EH (cell line): ENCODE data around the gene EML3.
A peak's percentile ranks its signal among the peaks of the same experiment; 100 is the strongest.
"Not testable (repeated sequence)": the region's sequence is repeated elsewhere in the genome, so short reads cannot be mapped to it uniquely, and the experiment has no call there.

Experiments used
- DNase-seq: peaks from one replicate; pipeline ENCODE4 v3.0.0-alpha.2; 2015; ENCODE audit warnings: low read depth

The EML3 gene

DNA sequence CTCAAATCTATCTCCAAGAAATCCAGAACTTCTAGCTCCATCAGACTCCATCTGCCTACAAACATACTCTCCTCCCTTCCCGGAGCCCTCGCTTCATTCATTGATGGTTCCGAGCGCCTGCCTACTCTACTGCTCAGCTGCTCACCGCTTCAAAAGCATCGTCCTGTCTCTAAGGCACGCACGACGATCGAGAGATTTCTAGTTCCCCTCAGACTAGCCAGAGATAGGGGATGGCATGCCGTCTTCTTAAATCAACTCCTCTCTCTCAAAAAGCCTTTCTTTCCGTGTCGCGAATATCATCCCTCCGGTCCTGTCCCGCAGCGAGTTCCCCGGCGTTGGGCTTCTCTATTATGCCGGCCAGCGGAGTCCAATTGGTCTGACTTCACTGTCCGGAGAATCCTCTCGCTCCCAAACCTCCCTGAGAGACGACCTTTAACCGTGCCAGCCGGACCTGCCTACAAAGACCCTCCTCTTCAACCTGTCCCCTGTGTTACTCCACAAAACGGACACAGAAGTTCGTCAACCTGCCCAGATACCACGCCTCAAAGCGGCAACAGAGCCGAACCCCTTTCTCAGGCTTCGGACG is 39.5 kb downstream of the EML3 start:
- peak; percentile 42 for DNase-seq

DNA sequence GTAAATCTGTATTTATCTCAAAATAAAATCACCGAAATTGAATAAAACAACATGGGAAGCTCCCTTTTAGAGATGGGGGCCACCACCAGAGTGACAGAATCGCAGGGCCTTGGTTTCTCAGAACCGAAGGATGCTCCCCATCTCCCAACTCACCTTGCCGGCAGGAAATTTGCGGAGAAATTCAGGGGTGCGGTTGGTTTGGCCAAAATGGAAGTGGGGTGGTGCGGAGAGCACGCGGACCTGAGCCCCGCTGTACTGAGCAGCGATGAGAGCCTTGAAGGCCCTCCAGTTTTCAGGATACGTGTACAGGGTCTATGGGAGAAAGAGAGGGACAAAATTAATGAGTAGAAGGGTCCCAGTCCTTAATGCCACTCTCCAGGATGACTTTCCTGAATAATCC is 40.1 kb downstream of the EML3 start:
- no peak for DNase-seq

DNA sequence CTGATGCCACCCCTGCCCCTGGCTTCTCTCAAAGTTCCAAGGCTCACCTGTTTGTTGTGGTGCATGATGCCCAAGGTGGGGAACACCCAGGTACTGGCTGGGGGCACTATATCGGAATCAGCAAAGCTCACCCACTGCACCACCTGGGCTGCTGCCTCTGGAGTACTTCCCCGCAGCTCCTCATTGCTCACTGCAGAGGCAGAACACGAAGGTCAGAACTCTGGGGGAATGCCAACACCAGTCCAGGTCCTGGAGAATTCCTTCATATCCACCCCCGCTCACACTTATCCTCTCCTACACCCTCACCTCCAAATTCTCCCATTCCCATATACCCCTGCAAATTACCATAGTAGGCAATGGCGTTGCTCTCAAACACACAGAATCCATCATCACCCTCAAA is 41.1 kb downstream of the EML3 start:
- DNase-seq = not testable (repeated sequence)

DNA sequence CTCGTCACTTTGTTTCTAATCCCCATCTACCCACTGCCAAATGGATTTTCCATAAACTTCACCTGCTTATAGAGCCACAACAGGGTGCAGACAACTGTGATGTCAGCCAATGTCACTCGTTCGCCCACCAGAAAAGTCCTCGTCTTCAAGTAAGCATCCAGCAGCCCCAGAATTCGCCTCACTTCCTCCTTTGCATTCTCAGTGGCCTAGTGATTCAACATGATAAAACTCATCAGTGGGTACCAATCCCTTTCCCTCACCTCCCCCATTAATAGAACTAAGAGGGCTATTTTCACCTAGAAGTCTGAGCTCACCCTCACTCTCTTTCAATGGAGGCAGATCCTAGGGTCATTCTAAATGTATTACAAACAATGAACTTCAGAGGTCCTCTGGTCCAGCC is 41.7 kb downstream of the EML3 start:
- DNase-seq = not testable (repeated sequence)

DNA sequence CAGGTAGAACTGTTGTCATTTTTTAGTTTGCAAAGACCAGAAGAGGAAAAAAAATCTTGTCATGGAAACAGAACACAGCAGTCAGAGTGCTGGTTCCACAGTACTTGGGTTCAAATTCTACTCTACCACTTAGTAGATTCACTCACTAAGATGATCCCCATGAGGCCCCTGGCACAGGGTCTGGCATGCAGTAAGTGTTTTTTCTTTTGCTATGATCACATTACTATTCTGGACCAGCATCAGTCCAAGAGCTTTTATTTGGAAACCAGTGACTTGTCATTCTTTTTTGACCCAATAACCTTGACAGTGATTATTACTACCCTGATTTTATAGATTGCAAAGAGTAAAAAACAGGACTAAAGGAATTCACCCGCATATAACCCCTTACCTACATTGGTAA is 43.0 kb downstream of the EML3 start:
- DNase-seq = no peak

DNA sequence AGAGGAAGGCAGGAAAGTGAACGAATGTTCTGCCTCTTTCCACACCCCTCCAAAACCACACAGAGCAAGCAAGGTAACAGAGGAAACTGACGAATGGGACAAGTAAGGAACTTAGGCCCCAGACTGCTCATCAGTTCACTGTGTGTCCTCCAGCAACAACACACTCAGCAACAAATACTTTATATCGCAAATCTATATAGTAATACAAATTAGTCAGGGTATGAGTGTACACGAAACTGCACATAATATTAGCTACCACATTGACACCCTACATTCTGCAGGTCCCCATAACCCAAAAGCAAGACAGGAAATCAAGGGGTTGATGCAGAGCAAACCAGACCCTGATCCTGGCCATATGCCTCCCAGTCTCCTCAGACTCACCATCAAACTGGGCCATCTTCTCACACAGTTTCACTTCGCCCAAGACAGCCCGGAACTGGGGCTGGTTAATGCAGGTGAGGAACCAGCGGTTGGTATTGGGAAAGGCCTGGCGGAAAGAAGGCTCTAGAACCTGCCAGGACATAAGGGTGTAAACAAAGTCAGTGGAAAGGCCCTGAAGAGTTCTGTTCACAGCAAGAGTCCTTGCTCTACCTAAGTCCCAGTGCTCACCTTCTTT is 45.4 kb downstream of the EML3 start:
- no peak for DNase-seq

DNA sequence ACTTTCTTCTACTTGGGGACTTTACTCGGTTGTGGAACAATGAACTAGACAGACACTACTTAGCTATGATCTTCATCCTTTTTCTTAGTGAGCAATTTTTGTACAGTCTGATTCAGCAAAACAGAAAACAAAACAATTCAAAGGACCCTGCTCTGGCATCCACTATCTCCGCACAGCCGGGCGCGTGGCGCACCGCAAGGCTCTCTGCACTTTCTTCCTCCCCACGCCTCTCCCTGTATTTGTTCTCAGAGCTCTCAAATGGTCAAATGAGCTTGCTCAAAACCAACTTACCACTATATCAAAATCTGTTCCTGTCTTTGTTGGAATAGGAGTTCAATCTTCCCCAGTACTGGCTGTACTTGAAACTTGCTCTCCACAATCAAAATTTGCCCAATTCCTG is 46.3 kb downstream of the EML3 start:
- no peak for DNase-seq

DNA sequence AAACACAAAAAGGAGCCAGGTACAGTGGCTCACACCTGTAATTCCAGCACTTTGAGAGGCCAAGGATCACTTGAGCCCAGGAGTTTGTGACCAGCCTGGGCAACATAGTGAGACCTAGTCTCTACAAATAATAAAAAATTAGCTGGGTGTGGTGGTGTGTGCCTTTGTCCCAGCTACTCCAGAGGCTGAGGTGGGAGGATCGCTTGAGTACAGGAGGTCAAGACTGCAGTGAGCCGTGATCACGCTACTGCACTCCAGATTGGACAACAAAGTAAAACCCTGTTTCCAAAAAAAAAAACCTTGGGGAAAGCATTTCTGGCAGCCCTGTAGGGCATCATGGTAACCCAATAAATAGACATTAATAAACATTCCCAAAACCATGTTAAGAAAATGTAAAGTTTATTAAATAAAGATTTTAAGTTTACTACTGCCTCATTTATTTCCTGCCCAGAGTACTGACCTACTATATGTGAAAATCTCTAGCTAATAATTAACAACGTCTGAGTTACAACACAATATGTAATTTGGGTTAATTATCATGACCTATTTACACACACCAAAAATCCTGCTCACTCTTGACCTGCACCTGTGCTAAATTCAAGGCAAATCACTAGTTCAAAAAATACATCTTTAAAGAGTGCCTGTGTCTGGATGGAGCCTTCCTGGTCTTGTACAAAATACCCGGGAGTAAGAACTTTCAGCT is 47.3 kb downstream of the EML3 start:
- no peak for DNase-seq

DNA sequence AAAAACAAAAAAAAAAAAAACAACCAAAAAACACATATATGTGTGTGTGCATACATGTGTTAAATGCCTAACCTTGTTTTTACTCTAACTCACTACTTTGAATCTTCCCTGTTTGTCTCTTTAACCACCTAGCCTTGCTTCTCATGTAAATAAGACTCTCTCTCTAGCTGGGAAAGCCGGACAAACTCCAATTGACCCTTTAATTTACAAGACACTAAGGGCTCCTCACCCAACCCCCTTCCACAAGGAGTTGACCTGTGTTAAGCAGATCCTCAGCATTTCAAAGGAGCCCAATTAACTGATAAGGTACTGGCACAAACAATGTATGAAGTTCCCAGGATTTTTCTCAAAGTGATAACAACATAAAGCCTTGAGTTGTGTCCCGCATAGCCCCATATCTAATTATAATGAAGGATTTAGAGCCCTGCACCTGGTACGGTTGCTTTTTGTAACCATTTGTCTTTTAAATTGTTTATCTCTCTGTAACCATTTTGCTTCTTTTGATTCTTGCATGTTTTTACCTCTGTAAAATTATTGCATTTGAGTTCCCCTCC is 50.8 kb downstream of the EML3 start:
- DNase-seq = not testable (repeated sequence)

DNA sequence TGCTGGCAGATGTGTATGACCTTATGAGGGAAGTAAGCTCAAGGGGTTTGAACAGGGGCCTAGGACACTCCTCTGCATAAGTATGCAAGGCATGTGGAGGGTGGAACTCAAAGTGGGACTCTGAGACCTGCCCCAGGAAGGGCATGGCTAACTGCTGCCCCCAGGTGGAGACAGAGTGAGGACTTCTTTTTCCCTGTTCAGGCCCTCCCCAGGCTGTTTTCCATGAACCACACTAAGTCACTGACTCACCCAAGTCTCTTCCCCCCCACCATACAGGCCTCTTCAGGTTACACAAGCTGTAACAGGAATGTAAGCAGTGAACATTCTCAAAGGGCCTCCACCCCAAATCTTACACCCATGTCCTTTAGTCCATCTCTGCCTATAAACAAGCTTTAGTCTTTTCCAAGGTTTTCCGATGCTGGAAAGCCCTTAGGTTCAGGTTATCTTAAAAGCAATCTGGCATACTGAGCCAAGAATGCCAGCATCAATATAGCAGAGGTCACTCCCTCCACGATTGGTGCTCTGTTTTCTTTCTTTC is 51.9 kb downstream of the EML3 start:
- peak; percentile 99 for DNase-seq

DNA sequence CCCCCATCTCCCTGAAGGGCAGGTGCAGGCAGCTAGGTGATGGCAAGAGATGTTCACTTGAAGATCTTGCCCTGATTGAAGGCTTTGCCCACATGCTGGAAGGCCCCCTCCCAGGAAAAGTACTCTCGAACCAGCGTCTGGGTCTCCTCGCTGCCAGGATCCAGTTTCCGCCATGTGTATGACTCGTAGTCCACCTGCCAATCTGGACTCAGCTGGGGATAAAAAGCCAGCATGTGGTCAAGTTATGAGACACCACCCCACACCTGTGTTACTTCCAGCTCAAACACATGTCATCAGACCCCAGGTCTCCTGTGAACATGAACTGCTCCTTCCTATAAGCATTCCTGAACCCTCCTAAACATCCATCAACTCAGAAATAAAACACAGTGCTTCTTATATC is 52.9 kb downstream of the EML3 start:
- not testable (repeated sequence) for DNase-seq

DNA sequence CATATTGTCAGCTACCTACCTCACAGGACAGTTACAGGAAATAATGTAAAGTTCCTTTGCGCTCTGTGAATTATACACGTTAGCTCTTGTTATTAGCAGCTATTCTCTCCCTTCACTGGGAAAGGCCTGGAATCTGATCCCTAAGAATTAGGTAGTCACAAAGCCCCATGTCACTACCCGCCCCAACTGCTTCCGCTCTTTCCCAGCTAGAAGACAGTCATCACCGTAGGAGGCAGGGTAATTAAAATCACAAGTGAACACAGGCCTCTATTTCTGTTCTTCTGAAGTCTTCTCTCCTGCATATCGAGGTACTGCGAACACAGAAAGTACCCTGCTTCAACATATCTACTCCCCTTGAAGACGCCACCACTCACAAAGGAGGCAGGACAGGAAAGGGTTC is 53.4 kb downstream of the EML3 start:
- no peak for DNase-seq

DNA sequence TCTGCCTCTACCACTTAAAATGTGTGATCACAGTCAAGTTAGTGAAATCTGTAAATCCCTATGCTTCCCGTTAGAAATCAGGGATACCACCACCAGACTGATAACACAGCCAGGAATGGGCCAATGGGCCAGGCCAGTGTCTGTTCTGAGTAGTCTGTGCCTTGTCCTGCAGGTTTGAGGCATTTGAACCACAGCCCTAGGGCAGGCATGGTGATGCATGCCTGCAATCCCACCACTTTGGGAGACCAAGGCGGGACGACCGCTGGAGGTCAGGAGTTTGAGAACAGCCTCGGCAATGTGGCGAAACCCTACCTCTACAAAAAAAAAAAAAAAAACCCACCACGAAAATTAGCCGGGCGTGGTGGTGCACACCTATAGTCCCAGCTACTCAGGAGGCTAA is 53.9 kb downstream of the EML3 start:
- DNase-seq = no peak

DNA sequence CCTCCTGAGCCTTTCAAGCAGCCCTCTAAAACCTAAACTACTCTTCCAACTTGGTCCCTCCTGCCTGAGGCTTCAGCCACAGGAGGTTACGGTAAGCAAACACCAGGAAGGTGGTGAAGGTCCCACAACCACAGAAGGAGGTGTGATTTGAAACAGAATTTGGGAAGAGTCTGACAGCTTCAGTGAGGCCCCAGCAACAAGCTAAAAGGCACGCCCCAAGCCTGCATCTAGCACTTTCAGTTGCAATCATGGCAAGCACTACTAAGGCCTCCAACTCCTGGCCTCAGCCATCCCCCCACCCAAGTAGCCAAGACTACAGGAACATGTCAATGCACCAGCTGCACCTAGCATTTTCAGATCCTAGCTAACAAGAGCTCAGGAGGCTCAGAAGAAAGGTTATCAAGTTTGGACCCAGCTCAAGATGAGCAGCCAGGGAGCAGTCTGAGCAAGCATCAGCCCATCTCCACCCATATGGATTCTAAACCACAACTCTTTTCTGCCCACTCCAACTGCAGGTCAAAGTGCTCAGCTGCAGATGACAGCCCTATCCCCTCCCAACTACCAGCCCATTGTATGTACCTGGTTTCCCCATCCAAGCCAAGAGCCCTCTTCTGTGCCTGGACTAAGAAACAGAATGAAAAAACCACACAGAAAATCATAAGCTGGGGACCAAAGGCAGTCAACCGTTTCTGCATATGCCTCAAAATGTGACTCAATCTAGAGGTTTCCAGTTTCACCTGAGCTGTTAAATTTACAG is 55.5 kb downstream of the EML3 start:
- peak; percentile 13 for DNase-seq

DNA sequence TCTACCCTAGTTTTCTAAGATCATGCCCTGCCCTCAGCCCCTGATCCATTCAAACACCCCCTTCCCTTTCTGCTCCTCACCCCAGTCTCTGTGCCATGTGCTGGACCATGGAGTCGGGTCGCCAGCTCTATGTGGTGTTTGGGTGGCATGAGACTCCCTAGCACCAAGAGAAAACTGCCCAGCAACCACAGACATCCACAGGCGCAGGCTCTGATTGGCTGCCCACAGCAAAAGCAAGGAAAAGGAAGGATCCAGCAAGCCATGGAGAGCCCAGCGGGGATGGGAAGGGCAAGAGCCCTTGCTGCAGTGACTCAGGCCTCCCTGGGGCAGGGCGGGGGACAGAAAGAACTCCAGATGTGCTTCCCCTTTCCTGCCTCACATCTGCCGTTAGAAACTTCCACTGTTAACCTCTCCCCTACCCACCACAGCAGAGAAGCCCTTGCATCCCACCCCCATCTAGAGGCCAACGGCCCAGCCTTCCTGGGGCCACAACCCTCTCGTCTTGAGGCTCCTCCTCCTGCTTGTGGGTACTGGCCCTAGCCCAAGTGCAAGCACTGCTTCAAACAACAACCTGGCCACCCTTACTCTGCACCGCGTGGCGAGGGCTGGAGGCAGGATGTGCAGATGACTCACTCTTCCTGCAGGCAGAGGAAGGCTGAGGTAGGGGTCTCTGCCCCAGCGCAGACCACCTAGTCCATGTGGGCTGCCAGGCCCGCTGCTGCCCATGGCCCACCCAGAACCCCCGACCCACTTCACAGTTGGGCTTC is 56.3 kb downstream of the EML3 start:
- peak; percentile 97 for DNase-seq

DNA sequence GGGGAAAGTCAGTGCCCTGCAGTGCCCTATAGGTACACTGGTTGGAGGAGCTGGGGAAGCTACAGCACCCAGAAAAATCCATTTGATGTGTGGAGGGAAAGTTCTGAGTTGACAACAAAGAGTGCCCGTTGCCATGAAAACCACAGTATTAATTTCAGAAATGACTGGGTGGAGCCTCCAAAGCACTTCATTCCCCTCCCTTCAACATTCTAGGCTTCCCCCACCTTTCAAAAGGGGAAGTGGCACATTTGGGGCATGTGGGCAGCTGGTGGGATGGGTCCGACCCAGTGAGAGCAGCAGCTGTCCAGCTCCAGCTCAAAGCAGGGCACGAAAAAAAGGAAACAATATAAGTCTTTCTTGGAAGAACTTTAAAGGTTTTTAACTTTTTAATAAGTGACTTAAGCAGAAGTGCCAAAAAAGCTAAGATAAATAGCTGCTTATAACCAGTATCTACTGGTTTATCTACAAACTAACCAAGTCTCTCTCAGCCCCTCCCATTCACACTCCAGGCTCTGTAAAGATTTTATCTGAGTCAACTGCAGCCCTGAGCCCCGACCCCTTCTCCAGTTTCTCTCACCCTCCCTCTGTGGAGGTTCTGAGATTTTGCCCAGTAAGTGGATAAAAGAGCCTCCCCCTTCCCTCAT is 57.0 kb downstream of the EML3 start:
- DNase-seq = peak; percentile 14

DNA sequence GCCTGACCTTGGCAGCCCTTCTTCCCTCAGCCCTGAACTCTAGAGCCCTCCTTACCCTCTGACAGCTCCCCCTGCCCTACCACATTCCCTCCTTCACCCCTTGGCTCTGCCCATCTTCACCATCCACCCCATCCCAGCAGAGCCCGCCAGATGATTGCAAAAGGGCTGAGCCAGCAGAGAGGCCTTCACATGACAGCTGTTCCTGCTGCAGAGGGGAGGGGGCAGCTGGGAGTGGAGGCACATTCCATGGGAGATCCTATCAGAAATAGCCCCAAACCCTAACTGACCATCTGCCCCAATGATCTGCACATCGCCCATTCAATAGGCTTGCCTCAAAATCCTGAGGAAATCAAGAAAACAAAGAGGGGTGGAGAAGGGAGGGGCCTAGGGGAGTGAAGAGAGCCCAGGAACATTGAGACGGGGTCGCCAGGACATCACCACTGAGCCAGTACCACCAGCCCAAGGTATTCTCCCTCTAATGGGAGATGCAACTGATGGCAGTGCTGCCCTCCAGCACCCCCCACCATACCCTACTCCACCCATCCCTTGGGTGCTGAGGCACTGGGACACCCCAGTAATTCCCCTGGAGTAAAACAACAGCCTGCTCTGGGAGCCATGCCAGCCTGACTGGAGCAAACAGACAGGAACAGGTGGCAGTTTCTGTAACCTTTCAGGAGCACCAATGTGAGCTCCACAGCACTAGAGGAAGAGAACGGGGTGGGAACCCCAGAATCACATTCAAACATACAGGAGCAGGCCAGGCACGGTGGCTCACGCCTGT is 58.0 kb downstream of the EML3 start:
- peak; percentile 25 for DNase-seq

DNA sequence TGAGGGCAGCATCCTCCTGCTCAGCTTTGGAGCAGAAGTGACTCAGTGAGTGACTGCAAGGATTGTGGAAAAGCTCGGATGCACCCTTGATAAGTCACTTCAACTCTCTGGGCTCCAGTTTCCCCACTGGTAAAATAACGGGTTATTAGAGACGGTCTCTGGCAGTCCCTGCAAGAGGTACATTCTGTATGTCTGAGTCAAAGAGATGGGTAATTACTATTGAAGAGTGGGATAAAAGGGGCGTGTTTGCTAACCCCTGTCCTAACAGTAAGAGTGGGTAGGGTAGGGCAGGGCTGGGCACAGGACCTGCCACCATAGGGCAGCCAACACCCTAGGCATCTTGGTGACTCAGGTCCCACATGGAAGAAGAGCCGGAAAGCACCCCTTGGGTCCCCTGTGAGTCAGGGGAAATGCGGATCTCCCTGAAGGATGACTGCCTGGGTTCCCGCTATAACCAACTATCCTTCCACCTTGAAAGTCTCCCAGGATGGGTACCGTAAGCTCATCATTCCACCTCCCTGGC is 58.7 kb downstream of the EML3 start:
- DNase-seq = peak; percentile 94

DNA sequence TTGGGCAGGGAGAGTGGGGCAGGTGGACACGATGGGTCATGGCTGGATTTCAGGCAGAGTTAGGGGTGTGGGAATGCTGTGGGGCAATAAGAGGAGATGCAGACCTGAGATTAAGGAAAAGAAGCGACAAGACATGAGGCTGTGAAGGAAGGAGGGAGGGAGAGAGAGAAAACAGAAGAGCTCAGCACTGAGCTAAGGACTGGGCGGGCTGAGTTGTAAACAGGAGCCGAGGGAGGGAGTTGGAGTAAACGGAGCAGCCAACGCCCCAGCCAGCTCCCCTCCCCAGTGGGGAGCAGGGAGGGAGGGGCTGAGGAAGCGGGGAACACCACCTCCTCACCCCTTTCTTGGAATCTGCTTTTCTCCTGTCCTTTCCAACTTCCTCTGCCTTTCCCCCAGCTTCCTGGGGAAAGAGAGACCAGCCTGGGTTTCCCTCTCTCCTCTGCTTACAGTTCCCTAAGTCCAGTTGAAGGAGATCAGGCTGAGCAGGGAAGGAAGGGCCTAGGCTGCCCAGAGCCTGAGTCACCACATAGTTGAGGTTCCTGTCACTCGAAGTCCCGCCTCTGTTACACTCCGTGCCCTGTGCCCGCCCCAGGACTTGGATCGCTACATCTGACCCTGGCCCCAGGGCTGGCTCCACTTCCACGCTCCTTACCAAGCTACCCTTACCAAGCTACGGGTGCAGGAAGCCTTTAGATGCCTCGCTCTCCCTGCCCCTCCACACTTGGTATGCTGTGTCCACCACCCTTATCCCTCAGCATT is 59.3 kb downstream of the EML3 start:
- peak; percentile 98 for DNase-seq
